SW480 (cell line): Measurements from ENCODE around the gene KCNQ2.

Experiments
- DNase-seq: peaks from one replicate; pipeline ENCODE4 v3.0.0-alpha.2; 2016; ENCODE audit warnings: low spot score

Gene KCNQ2

GRCh38 chr20:63454731-63455567, 17.5 kb downstream of the KCNQ2 start:
- DNase-seq = no peak

DNA sequence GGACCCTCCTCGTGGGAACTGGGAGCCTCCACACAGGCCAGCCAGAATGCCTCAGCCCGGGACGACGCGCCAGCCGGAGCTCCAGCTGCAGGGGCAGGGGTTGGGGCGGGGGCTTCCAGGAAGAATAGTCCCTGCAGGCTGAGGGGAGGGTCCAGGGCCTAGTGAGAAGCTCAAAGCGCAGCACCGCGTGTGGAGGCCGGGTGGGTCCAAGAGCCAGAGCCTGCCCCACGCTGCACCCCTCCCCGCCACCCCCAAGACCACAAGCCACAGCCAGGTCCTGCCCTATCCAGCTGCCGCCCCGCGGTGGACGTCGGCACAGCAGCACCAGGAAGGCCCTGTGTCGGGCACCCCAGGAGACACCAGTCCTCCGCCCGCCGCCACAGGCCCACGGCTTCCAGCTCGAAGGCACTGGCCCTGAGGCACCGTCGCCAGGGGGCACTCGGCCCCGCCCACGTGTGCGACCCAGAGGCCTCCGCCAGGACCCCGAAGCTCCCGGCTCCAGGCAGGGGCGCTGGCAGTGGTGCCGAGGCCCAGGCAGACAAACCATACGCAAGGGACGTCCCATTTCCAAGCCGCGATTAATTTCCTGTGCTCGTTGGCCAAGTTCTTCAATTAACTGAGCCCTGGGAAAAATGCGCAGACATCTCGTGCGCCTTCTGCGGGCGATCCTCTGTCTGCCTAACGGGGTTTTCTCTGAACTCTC, 19.5 kb downstream of the KCNQ2 start:
- peak; percentile 50 for DNase-seq

GRCh38 chr20:63452341-63452740, 20.1 kb downstream of the KCNQ2 start:
- no peak for DNase-seq

DNA sequence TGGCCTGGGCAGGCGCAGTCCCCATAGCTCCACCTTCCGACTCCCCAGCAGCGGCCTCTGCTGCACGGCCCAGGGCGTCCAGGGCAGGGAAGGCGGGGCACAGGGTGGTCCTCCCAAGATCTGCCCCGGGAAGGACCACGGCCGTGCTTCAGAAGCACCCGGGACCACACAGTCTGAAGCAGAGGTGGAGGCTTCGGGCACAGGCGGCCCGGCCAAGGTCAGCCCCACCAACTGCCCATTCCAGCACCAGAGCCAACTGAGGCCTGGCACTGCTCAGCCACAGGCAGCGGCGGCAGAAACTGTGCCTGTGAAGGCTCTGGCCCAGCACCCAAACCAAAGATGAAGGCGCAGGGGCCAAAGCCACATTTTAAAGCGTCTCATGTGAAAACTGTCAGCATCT, 20.6 kb downstream of the KCNQ2 start:
- DNase-seq = no peak

GRCh38 chr20:63449796-63450730, 22.4 kb downstream of the KCNQ2 start:
- no peak for DNase-seq

DNA sequence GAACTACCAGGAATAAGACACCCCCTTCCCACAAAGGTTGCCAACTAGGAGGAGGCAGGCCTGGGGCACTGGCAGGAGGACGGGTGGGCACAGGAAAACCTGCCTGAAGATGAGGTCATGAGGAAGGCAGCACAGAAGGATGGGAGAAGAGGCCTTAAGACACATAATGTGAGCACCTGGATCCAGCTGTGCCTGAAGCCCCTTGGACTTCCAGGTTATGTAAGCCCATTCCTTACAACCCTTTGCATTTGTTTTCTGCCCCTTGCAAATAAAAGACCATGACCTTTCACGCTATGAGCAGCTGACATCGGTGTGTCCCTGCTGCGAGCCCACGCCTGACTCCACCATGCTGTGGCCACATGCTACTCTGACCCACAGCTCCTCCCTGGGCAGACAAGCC, 23.4 kb downstream of the KCNQ2 start:
- no peak for DNase-seq

DNA sequence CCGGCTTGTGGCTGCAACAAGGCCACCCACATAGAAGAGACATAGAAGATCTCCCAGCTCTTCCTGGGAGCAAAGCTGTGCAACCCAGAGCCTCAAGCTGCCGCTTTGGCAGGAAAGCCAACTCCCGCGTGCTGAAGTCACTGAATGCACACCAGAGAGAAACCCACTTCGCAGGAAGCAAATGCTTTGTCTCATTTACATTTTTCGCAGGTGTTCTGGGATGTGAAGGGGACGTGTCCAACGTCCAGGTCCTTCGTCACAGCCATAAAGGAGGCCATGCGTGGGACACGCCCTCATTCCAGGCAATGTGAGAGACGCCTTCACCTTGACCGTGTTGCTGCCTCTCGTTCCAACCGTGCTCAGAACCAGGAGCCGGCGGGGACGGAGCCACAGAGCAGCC, 24.4 kb downstream of the KCNQ2 start:
- DNase-seq = peak; percentile 57

DNA sequence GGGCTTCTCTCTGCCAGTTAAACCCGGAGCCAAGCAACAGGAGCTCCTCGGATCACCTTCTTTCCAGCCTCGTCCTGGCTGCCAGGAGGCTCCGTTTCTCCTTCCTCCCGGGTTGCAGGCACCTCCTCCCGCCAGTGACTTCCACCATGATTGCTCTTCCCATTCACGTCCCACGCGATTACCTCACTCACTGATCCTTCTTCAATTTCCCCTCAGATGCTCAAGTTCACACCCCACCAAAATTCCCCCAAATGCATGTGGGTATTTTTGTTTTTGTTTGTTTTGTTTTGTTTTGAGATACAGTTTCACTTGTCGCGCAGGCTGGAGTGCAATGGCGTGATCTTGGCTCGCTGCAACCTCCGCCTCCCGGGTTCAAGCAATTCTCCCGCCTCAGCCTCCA, 25.1 kb downstream of the KCNQ2 start:
- no peak for DNase-seq

GRCh38 chr20:63446216-63447024, 26.0 kb downstream of the KCNQ2 start:
- no peak for DNase-seq

DNA sequence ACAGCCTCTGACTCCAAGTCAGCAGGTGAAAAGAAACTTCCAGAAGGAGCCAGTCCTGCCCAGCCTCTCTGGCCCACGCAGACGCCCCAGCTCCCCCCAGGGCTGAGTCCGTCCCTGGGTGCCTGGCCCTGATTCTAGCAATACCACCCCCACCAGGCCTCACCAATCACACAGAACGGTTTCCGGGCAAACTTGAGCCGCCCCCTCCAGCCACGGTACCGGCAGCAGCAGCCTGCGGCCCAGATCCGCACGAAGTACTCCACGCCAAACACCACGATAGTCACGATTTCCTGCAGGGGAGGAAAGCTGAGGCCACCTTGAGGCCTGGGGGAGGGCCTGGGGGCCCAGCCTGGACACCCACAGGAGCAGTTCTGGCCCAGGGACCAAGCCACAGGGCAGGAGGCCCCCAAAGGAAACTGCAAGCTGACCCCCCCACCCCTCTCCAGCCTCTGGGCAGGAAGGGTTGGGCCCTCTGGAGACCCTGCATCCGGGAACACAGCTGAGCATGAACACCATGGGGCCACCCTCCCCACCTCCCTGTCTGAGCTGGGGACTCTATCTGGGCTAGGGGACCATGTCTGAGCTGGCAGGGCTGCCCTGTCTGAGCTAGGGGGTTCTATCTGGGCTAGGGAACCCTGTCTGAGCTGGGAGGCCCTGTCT, 27.2 kb downstream of the KCNQ2 start:
- no peak for DNase-seq

DNA sequence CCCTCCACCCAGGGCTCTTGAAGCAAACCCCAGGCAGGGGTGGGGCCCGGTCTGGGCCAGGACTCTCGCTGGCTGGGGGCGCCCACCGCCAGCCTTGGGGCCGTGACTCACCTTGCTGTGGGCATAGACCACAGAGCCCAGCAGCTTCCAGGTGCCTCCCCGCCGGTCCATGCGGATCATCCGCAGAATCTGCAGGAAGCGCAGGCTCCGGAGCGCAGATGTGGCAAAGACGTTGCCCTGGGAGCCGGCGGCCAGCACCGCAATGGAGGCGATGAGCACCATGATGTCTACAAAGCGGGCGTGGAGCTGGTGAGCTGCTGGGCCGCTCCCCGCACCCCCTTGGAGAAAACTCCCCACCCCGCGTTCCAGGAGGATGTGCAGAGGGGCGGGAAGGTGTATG, 27.9 kb downstream of the KCNQ2 start:
- no peak for DNase-seq

- no peak for DNase-seq
These were observed 28.7 kb downstream of the KCNQ2 start for GRCh38 chr20:63443606-63444395.

DNA sequence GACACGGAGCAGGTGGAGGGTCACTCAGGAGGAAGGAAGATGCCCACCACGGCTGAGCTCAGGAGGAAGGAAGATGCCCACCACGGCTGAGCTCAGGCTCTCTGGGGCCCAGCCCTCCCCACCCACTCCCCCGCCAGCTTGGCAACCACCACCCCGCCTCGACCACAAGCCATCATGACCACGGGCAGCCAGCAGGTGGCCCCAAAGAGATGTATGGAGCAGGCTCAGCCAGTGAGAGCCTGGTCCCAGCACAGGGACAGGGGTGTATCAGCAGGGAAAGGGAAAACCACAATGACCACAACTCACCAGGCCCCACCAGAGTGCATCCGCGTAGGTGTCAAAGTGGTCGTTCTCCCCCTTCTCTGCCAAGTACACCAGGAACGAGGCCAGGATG, 30.4 kb downstream of the KCNQ2 start:
- DNase-seq = peak; percentile 85

DNA sequence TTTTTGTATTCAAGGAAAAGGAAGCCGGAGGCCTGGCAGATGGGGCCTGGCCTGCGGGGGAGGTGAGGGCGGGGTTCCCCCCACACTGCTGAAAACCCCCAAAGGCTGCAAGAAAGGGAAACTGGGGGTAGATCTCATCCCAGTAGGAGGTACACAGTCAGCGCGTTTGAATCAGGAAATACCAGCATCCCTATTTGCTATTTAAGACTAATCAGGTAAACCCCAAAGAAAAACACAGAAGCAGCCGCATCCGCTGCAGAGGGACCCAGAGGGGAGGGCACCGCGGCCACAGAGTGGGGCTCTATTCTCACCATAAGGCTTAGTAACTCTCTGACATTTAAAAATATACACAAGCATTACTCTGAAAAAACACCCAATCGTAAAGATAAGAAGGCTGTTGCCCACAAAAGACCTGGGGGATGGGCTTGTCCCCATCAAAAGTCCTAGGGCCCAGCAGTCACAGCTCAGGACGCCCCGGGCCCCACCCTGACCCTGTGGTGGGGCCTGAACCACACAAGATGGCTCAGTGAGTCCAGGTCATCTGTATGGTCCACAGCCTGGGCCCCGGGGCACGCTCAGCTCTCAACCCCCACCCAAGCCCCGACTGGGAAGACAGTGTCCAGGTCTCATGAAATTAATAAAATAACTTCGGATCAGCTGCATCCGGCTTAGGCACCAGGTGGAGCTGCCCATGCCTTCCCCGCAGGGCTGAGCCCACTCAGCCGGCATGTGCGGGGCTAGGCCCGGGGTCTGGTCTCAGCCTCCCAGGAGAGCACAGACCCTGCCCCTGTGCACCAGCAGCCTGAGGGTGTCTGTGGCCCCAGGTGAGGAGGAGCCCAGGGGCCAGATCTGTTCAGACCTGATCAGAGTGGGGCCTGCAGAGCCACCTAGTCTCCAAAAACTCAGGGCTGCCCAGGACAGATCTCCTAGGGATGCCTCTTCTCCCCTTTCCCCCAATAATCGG, 31.0 kb downstream of the KCNQ2 start:
- no peak for DNase-seq

- no peak for DNase-seq
These were observed 32.0 kb downstream of the KCNQ2 start for GRCh38 chr20:63440366-63440955.

GRCh38 chr20:63439866-63440265, 32.6 kb downstream of the KCNQ2 start:
- no peak for DNase-seq

DNA sequence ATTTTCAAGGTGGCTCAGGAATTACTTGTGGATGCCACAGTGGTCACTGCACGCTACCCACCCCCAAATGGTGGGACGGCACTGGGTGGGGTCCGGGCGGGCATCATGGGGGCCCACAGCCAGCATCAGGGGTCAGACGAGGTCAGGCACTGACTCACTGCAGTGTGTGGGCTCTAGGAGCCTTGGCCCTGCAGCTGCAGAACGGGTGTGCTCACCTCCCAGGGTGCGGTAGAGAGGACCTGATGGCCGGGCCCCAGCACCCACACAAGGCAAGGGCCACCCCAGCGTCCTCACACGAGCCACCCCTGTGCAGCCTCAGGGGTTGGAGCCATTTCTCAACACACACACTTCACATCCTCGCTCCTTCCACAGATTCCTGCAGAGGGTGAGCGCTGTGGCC, 34.3 kb downstream of the KCNQ2 start:
- DNase-seq = no peak

GRCh38 chr20:63435552-63435951, 36.9 kb downstream of the KCNQ2 start:
- no peak for DNase-seq
